ENCODE results near the gene TECTA. TPM values are rescaled to one million over a fixed set of nuclear protein-coding genes. Genes with fewer than 3 reads are reported as not detected.

Gene TECTA
- total RNA-seq, 1 donor from 2014 or later: 0.94 TPM

GRCh38 chr11:121199516-121199915 is 98.5 kb downstream of the TECTA start:
- no peak for DNase-seq (ENCODE audit: extremely low spot score, unreplicated experiment)
- TF ChIP-seq CTCF (IDR thresholded peaks at IDR 0.05): no peak
- H3K27me3 Mint-ChIP-seq (ENCODE audit: unreplicated experiment): peaks cover 39% of the 10 kb centered on the region
- no peak overlapping the region for H3K4me3 Mint-ChIP-seq (ENCODE audit: unreplicated experiment)
- no peak overlapping the region for H3K27ac Mint-ChIP-seq (ENCODE audit: unreplicated experiment)
- no peaks in the 10 kb centered on the region for H3K9me3 Mint-ChIP-seq (ENCODE audit: unreplicated experiment)
- H3K36me3 Mint-ChIP-seq (ENCODE audit: unreplicated experiment): no peaks in the 10 kb centered on the region
- no peaks in the 10 kb centered on the region for H3K4me1 Mint-ChIP-seq (ENCODE audit: unreplicated experiment)

- DNase-seq (ENCODE audit: extremely low spot score, unreplicated experiment): no peak
- Mint-ChIP-seq H3K36me3 (ENCODE audit: unreplicated experiment) (no peaks in the 10 kb centered on the region), H3K27me3 (ENCODE audit: unreplicated experiment) (peaks cover 36% of the 10 kb centered on the region), H3K4me1 (ENCODE audit: unreplicated experiment) (no peaks in the 10 kb centered on the region), H3K27ac (ENCODE audit: unreplicated experiment) (no peak overlapping the region), H3K4me3 (ENCODE audit: unreplicated experiment) (no peak overlapping the region), H3K9me3 (ENCODE audit: unreplicated experiment) (no peaks in the 10 kb centered on the region)
- no peak for TF ChIP-seq CTCF (IDR thresholded peaks at IDR 0.05)
Measured at GRCh38 chr11:121206810-121207209, 105.8 kb downstream of the TECTA start.

GRCh38 chr11:121207485-121208115 is 106.6 kb downstream of the TECTA start:
- peaks cover 33% of the 10 kb centered on the region for H3K27me3 Mint-ChIP-seq (ENCODE audit: unreplicated experiment)
- H3K27ac Mint-ChIP-seq (ENCODE audit: unreplicated experiment): no peak overlapping the region
- H3K9me3 Mint-ChIP-seq (ENCODE audit: unreplicated experiment): no peaks in the 10 kb centered on the region
- no peaks in the 10 kb centered on the region for H3K36me3 Mint-ChIP-seq (ENCODE audit: unreplicated experiment)
- H3K4me3 Mint-ChIP-seq (ENCODE audit: unreplicated experiment): no peak overlapping the region
- H3K4me1 Mint-ChIP-seq (ENCODE audit: unreplicated experiment): no peaks in the 10 kb centered on the region
- no peak for TF ChIP-seq CTCF (IDR thresholded peaks at IDR 0.05)
- DNase-seq (ENCODE audit: extremely low spot score, unreplicated experiment): no peak

GRCh38 chr11:121210445-121211080 is 109.5 kb downstream of the TECTA start:
- no peaks in the 10 kb centered on the region for H3K36me3 Mint-ChIP-seq (ENCODE audit: unreplicated experiment)
- no peak overlapping the region for H3K4me3 Mint-ChIP-seq (ENCODE audit: unreplicated experiment)
- no peaks in the 10 kb centered on the region for H3K9me3 Mint-ChIP-seq (ENCODE audit: unreplicated experiment)
- H3K27ac Mint-ChIP-seq (ENCODE audit: unreplicated experiment): no peak overlapping the region
- H3K4me1 Mint-ChIP-seq (ENCODE audit: unreplicated experiment): no peaks in the 10 kb centered on the region
- no peak for TF ChIP-seq CTCF (IDR thresholded peaks at IDR 0.05)
- DNase-seq (ENCODE audit: extremely low spot score, unreplicated experiment): no peak
- H3K27me3 Mint-ChIP-seq (ENCODE audit: unreplicated experiment): peaks cover 20% of the 10 kb centered on the region

GRCh38 chr11:121211626-121212025 is 110.6 kb downstream of the TECTA start:
- H3K36me3 Mint-ChIP-seq (ENCODE audit: unreplicated experiment): no peaks in the 10 kb centered on the region
- peaks cover 9% of the 10 kb centered on the region for H3K27me3 Mint-ChIP-seq (ENCODE audit: unreplicated experiment)
- no peak for DNase-seq (ENCODE audit: extremely low spot score, unreplicated experiment)
- no peaks in the 10 kb centered on the region for H3K4me1 Mint-ChIP-seq (ENCODE audit: unreplicated experiment)
- no peak for TF ChIP-seq CTCF (IDR thresholded peaks at IDR 0.05)
- no peak overlapping the region for H3K27ac Mint-ChIP-seq (ENCODE audit: unreplicated experiment)
- no peak overlapping the region for H3K4me3 Mint-ChIP-seq (ENCODE audit: unreplicated experiment)
- no peaks in the 10 kb centered on the region for H3K9me3 Mint-ChIP-seq (ENCODE audit: unreplicated experiment)

Data from osteocyte (in vitro differentiated cells).